Breast epithelium (tissue), 4 donors: ENCODE measurements around the gene ILDR2. TPM values are rescaled to one million over a fixed set of nuclear protein-coding genes. Genes with fewer than 3 reads are reported as not detected.

ENCODE experiments used
- DNase-seq, 2 donors: peaks; one replicate each; pipeline ENCODE4 v3.0.0-alpha.2; 2019; ENCODE audit warnings: low spot score in 2 of 2
- H3K27ac ChIP-seq, 2 donors: fragments of 200-600 bp; sonication (generic) in 1 of 2; one replicate each; pipeline ENCODE4 v1.5.1; 2016 to 2019; ENCODE audit warnings: mild to moderate bottlenecking in 1 of 2
- H3K27me3 ChIP-seq, 2 donors: fragments of 200-600 bp; sonication (generic) in 1 of 2; one replicate each; pipeline versions ENCODE4 v1.5.1 to v1.6.0; 2017 to 2019; ENCODE audit warnings: control low read depth in 1 of 2, mild to moderate bottlenecking in 1 of 2
- H3K36me3 ChIP-seq: fragments of 200-600 bp; one replicate; pipeline ENCODE4 v1.5.1; 2019
- H3K4me1 ChIP-seq, 2 donors: fragments of 200-600 bp; sonication (generic); one replicate each; pipeline ENCODE4 v1.5.1; 2016 to 2019; ENCODE audit warnings: control low read depth in 1 of 2
- H3K4me3 ChIP-seq, 3 donors: fragments of 200-600 bp; sonication (generic); 1 replicate in 2 of 3; 2 replicates in 1 of 3; pipeline ENCODE4 v1.5.1; 2016 to 2019; ENCODE audit warnings: mild to moderate bottlenecking in 3 of 3, moderate library complexity in 2 of 3
- H3K9me3 ChIP-seq, 2 donors: fragments of 200-600 bp; sonication (generic) in 1 of 2; one replicate each; pipeline ENCODE4 v1.5.1; 2016 to 2019; ENCODE audit warnings: control low read depth in 1 of 2
- POLR2A ChIP-seq: fragments of 450-650 bp; IDR thresholded peaks from one replicate; pipeline ENCODE4 v1.6.1; 2016; ENCODE audit warnings: antibody characterized with exemption, mild to moderate bottlenecking, moderate library complexity
- POLR2AphosphoS5 ChIP-seq, 3 donors: sonication (generic); formaldehyde crosslinking; IDR thresholded peaks; one replicate each; pipeline ENCODE4 v1.6.1; 2017; ENCODE audit warnings: antibody characterized with exemption in 3 of 3
- intact Hi-C: fragments of 100-400 bp; cut with DNase I; formaldehyde crosslinking; loops from one replicate; pipeline ENCODE4 v1.15.1; 2023; ENCODE audit warnings: low total_unique reads
- total RNA-seq, 3 donors: library from RNA; depleted of rRNA; stranded (reverse); fragments of >200 nt; gene quantifications; one replicate each; pipeline ENCODE4 v1.1.0, GENCODE V29; 2016
- TF ChIP-seq, protein P1 (sequence below), 3 donors: fragments of 450-650 bp; IDR thresholded peaks; one replicate each; pipeline ENCODE4 v1.5.1; 2016 to 2017; ENCODE audit warnings: antibody characterized with exemption in 3 of 3, mild to moderate bottlenecking in 3 of 3, moderate library complexity in 3 of 3

ILDR2 gene
- total RNA-seq, 3 donors from 2014 or later, result 1.9 TPM; not detected in 2

DNA sequence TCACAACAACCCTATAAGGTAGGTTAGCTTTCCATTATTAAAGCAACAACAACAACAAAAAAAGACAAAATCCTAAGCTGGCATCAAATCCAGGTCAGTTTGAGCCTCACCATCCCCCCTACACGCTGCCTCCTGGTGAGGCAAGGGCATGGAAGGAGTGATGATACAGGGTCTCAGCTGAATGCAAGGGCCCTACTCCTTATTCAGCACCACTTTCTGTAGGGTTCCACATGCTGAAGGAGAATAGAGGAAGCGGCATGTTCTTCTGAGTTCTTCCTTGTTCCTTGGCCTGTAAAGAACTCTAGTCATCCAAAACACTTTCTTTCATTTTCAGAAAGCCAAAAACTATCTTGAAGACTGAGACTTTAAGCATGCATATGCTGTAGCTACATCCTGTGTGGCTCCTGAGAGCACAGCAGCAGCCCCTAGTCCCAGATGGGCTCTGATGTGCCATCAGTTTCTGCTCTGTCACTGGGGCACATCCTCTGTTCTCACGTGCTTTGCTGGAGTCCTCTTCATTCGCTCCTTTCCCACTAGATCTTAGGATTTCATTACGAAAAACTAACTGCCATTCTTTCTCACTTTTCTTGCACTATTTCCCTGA is 6.2 kb downstream of the ILDR2 start:
- H3K4me1 ChIP-seq, result no peaks in the 10 kb centered on the region
- H3K27ac ChIP-seq, result no peak overlapping the region
- H3K36me3 ChIP-seq, result no peaks in the 10 kb centered on the region
- no peak overlapping the region for H3K4me3 ChIP-seq
- no peak for DNase-seq
- H3K27me3 ChIP-seq, result peaks cover 0 to 19% of the 10 kb centered on the region in 2 donors
- TF ChIP-seq POLR2A, result no peak
- TF ChIP-seq POLR2AphosphoS5 (IDR thresholded peaks at IDR 0.05), result no peak
- TF ChIP-seq, protein P1, sequence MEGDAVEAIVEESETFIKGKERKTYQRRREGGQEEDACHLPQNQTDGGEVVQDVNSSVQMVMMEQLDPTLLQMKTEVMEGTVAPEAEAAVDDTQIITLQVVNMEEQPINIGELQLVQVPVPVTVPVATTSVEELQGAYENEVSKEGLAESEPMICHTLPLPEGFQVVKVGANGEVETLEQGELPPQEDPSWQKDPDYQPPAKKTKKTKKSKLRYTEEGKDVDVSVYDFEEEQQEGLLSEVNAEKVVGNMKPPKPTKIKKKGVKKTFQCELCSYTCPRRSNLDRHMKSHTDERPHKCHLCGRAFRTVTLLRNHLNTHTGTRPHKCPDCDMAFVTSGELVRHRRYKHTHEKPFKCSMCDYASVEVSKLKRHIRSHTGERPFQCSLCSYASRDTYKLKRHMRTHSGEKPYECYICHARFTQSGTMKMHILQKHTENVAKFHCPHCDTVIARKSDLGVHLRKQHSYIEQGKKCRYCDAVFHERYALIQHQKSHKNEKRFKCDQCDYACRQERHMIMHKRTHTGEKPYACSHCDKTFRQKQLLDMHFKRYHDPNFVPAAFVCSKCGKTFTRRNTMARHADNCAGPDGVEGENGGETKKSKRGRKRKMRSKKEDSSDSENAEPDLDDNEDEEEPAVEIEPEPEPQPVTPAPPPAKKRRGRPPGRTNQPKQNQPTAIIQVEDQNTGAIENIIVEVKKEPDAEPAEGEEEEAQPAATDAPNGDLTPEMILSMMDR (IDR thresholded peaks at IDR 0.05), result no peak
- intact Hi-C loops, result loop anchor here (5.0 kb wide), 1 partner anchor 37 kb away; no protein-coding TSS in a partner anchor
- no peaks in the 10 kb centered on the region for H3K9me3 ChIP-seq

DNA sequence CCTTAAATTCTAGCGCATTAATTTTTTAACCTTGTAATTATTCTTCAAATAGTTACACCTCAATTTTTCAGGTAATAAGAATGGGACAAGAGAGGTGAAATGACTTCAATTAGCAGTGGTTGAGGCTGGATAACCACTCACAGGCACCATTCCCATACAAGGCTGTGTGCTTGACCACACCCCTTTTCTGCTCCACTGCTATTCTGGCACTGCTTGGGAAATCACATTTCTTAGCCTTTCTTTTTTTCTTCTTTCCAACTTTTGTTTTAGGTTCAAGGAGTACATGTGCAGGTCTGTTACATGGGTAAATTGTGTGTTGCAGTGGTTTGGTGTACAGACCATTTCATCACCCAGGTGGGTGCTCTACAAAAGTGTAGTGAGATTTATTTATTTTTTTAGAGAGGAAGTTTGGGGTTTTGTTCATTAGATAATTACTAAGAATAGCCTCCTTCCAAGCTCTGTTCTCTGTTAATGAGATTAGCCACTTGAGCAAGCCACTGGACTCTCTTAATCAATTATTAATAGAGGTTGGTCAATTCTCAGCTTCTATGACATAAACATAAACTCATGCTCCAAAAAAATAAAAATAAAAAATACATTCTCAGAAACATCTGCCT is 14.4 kb downstream of the ILDR2 start:
- Histone ChIP-seq H3K36me3 (no peaks in the 10 kb centered on the region), H3K9me3 (no peaks in the 10 kb centered on the region), H3K27ac (no peak overlapping the region), H3K4me1 (no peaks in the 10 kb centered on the region), H3K27me3 (no peaks in the 10 kb centered on the region), H3K4me3 (no peak overlapping the region)
- TF ChIP-seq, protein P1 (IDR thresholded peaks at IDR 0.05), result no peak
- no peak for TF ChIP-seq POLR2AphosphoS5 (IDR thresholded peaks at IDR 0.05)
- TF ChIP-seq POLR2A, result no peak
- no peak for DNase-seq
- intact Hi-C loops, result no loop called here

DNA sequence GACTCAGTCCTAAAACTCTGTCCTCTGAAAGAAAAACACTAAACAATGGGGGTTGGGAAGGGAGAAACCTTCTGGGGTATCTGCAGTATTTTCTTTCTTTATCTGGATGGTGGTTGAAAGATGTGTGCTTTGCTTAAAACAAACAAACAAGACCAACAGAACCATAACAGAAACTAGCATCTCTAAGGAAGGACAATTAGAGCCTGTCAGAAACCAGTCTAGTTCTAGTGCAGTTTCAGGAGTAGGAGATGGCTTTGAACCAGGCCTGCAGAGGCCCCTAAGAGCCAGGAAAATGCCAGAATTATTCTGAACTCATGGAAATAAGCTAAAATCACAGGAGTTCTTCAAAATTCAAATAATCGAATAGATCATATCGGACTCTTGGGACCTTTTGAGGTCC is 18.5 kb downstream of the ILDR2 start:
- no peaks in the 10 kb centered on the region for H3K27me3 ChIP-seq
- no peak overlapping the region for H3K27ac ChIP-seq
- TF ChIP-seq POLR2A (no peak), POLR2AphosphoS5 (IDR thresholded peaks at IDR 0.05) (no peak)
- TF ChIP-seq, protein P1 (IDR thresholded peaks at IDR 0.05), result no peak
- no peaks in the 10 kb centered on the region for H3K9me3 ChIP-seq
- intact Hi-C loops, result no loop called here
- no peak for DNase-seq
- no peaks in the 10 kb centered on the region for H3K4me1 ChIP-seq
- no peak overlapping the region for H3K4me3 ChIP-seq
- no peaks in the 10 kb centered on the region for H3K36me3 ChIP-seq

DNA sequence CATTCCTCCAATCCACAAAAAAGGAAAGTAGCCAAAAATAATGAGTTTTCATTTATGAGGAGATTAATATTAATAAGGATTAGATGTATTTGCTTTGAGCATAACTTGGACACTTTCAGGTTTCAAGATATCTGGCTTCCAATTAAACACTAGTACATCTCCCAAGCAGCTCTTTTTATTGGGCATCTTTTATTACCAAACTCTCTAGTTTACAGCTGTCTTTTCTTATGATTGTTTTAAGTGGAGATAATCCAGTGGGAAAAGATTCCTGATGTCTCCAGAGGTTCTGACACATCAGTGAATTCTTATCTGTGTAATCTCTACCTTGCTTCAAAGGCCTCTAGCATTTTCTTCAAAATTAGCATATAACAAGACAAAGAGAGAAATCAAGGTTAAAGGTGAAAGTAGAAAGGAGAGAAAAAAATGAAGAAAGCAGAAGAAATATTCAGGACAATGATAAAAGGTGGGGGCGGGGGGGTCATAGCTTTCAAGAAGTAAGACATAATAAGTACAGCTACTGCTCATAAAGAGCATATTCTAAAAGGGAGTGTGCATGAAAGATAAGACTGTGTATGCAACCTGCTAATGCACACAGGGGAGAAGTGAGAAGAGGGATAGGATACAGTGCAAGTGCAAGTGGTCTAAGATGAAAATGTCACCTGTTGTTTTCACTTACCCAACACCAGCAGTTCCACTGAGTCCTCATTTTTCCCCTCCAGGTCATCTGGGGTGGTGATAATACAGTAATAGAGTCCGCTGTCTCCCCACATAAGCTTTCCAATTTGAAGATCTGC is 19.1 kb downstream of the ILDR2 start:
- TF ChIP-seq POLR2AphosphoS5 (IDR thresholded peaks at IDR 0.05) (no peak), POLR2A (no peak)
- TF ChIP-seq, protein P1 (IDR thresholded peaks at IDR 0.05), result no peak
- H3K9me3 ChIP-seq, result no peaks in the 10 kb centered on the region
- no peaks in the 10 kb centered on the region for H3K27me3 ChIP-seq
- no peaks in the 10 kb centered on the region for H3K36me3 ChIP-seq
- no peak overlapping the region for H3K4me3 ChIP-seq
- H3K27ac ChIP-seq, result no peak overlapping the region
- H3K4me1 ChIP-seq, result no peaks in the 10 kb centered on the region
- DNase-seq, result no peak
- intact Hi-C loops, result no loop called here

DNA sequence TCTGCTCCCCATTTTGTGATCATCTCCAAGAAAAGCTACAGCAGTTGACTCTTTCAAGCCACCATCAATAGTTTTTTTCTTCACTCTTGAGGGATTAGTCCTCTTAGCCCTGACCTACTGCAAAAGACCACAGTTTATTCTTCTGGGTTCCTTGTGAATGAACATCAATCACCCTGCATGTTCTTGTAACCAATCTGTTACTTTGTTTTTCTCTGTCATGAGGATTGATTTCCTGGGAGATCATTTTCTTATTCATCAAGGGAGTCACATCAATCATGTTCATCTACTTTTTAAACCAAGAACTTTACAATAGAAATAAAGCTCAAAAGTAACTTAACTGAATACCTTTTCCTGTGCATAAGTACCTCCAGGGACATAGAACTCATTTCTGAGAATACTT is 21.8 kb downstream of the ILDR2 start:
- DNase-seq, result no peak
- Histone ChIP-seq H3K27me3 (no peaks in the 10 kb centered on the region), H3K4me3 (no peak overlapping the region), H3K27ac (no peak overlapping the region), H3K36me3 (no peaks in the 10 kb centered on the region), H3K9me3 (no peaks in the 10 kb centered on the region), H3K4me1 (no peaks in the 10 kb centered on the region)
- TF ChIP-seq POLR2AphosphoS5 (IDR thresholded peaks at IDR 0.05) (no peak), POLR2A (no peak)
- TF ChIP-seq, protein P1 (IDR thresholded peaks at IDR 0.05), result no peak
- intact Hi-C loops, result no loop called here
